Choroid plexus epithelial cell (primary cell): ENCODE results near the gene EMSY.
"Not testable (repeated sequence)": the region's sequence is repeated elsewhere in the genome, so short reads cannot be mapped to it uniquely, and the experiment has no call there.

Experiments
- DNase-seq: peaks from one replicate; pipeline ENCODE4 v3.0.0-alpha.2; 2010; ENCODE audit warnings: low read depth
- H3K4me3 ChIP-seq: 2 replicates; pipeline ENCODE4 v1.5.1; 2011; ENCODE audit warnings: low read depth, mild to moderate bottlenecking, control low read depth, low read length, moderate library complexity
- CTCF ChIP-seq: conservative IDR thresholded peaks from 2 replicates; pipeline ENCODE4 v1.5.1; 2011; ENCODE audit warnings: low read depth, mild to moderate bottlenecking, control low read depth, inconsistent platforms, low read length, moderate library complexity

The EMSY gene

GRCh38 chr11:76574879-76575278 is 130.1 kb downstream of the EMSY start:
- no peak for TF ChIP-seq CTCF
- no peak for DNase-seq
- H3K4me3 ChIP-seq: no peak overlapping the region

- no peak for TF ChIP-seq CTCF
- DNase-seq: peak; percentile 80
Measured at GRCh38 chr11:76577226-76577920, 132.6 kb downstream of the EMSY start.

GRCh38 chr11:76577921-76578653 is 133.3 kb downstream of the EMSY start:
- TF ChIP-seq CTCF: no peak
- no peak for DNase-seq
- no peak overlapping the region for H3K4me3 ChIP-seq

More at GRCh38 chr11:76577226-76577920, 132.6 kb downstream of the EMSY start:
- H3K4me3 ChIP-seq: no peak overlapping the region

GRCh38 chr11:76578654-76579055 is 133.8 kb downstream of the EMSY start:
- H3K4me3 ChIP-seq: no peak overlapping the region
- TF ChIP-seq CTCF: no peak
- no peak for DNase-seq

- DNase-seq: peak; percentile 81
- TF ChIP-seq CTCF: peak; percentile 74
- H3K4me3 ChIP-seq: no peak overlapping the region
Measured at GRCh38 chr11:76579056-76579751, 134.4 kb downstream of the EMSY start.

- TF ChIP-seq CTCF: no peak
- no peak overlapping the region for H3K4me3 ChIP-seq
- DNase-seq: no peak
Measured at GRCh38 chr11:76579752-76580151, 134.9 kb downstream of the EMSY start.

GRCh38 chr11:76582471-76582870 is 137.7 kb downstream of the EMSY start:
- not testable (repeated sequence) for DNase-seq, H3K4me3 ChIP-seq
